HG03196 (cell line): ENCODE data around the gene DYNC1LI2.

ENCODE experiments used
- ATAC-seq: cut with Tn5 transposase; IDR thresholded peaks from one replicate; pipeline ENCODE4 v1.9.1; 2021; ENCODE audit not compliant: unreplicated experiment

DYNC1LI2 gene

GRCh38 chr16:66740533-66740932, 10.9 kb downstream of the DYNC1LI2 start:
- no peak for ATAC-seq

DNA sequence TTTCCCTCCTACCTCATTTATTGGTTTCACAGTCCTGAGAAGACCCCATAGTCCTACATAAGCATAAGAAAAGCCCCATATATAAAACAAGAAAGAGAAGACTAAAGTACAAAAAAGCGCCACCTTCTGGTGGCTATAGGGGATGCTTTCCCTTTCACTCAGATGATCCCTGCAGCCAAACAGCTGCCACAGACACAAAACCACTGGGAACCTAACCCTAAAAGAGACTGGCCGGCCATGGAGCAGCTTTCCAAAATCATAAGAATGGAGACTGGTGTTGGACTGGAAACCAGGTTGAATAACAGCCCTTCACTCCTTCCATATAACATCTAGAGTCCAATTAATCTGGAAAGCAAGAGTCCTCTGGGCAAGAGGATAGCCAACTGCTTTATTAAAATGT, 11.4 kb downstream of the DYNC1LI2 start:
- ATAC-seq: no peak

DNA sequence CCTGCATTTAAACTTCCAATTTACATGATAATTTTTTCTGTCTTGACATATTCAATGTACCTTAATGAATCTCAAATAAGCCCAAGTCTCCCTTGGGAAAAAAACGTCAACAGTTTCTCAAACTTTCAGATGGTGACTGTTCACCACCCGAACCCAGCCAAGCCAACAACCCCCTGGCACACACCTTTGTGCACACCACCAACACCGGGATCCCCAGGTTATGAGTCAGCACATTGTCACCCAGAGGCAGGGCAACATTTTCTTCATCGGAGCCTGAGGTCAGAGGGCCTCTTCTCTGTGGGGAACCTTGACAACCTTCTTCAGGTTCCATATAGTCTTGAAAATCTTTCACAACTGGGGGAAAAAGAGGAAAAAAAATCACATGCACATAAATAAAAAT, 15.5 kb downstream of the DYNC1LI2 start:
- no peak for ATAC-seq

DNA sequence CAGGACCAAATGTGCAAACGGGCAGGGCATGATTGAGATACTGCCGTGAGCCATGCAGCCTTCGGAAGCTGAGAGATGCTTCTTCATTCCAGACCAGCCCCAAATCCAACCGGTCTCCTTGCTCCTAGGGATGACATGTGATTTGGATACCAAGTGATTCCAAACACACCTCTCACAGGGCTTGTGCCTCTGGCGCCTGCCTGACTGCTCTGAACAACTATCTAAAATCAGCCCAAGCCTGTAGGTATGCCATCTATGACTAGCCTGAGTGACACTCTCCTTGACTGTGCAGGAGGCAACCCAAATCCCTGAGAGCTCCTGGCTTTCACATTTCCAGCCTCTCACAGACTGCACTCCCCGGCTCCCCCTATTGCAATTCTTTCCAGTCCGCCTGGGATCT, 20.3 kb downstream of the DYNC1LI2 start:
- no peak for ATAC-seq

- no peak for ATAC-seq
These were observed 22.6 kb downstream of the DYNC1LI2 start for GRCh38 chr16:66728804-66729203.

- no peak for ATAC-seq
These were observed 23.2 kb downstream of the DYNC1LI2 start for GRCh38 chr16:66728117-66728787.

- ATAC-seq: no peak
These were observed 30.6 kb downstream of the DYNC1LI2 start for GRCh38 chr16:66720766-66721165.

GRCh38 chr16:66719246-66719645, 32.2 kb downstream of the DYNC1LI2 start:
- no peak for ATAC-seq

GRCh38 chr16:66717776-66718175, 33.6 kb downstream of the DYNC1LI2 start:
- no peak for ATAC-seq

DNA sequence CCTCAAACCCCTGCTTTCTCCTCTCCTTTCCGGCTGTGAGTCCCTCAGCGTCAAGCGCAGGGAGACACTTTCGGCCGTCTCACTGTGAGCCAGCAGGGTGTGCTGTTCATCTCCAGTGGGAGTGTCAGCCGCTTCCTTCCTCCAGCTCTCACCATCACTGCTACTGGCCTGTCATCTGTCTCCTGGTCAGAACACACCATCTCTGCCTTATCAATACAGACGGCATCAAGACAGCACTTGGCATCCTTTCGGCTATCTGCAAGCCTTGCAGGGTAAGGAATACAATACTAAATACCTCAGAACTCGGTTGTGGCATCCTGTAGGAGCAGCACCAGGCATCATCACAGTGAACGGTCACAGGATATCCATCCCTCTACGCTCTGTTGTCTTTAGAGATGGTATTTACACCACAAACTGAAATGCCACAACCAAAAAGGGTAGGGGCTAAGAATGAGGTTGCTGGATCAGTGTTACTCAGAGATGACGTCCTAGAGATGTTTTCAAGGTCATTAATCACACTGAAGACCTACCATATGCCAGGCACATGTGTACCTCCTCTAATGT, 34.2 kb downstream of the DYNC1LI2 start:
- ATAC-seq: no peak

DNA sequence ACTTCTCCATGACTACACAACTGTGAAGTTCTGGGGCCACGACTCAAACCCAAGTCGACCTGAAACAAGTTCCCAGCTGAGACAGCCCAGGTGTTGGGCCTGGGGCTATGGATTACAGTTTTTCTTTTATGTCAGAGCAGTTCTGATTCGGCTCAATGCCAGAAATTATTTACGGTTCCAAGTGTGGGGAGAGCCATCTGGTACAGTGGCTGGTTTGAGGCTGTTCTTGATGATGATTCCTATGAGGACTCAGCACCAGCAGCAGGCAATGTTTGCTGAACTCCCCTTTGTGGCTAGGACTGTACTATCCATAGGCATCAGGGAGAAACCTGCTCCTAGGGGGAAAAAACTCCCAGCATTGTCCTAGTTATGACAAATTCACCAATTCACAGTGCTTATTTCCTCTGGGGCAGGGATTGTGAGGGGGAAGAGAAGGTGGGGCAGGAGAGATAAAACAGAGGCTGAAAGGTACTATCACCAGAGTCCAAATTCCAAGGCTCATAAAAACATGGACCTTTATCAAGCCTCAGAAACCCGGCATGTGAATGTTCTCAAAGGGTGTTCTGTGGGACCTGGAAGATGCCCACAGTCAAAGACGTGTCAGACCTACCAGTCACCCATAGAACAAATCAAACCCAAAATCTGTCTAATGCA, 36.6 kb downstream of the DYNC1LI2 start:
- ATAC-seq: no peak

GRCh38 chr16:66714062-66714461, 37.3 kb downstream of the DYNC1LI2 start:
- ATAC-seq: no peak

DNA sequence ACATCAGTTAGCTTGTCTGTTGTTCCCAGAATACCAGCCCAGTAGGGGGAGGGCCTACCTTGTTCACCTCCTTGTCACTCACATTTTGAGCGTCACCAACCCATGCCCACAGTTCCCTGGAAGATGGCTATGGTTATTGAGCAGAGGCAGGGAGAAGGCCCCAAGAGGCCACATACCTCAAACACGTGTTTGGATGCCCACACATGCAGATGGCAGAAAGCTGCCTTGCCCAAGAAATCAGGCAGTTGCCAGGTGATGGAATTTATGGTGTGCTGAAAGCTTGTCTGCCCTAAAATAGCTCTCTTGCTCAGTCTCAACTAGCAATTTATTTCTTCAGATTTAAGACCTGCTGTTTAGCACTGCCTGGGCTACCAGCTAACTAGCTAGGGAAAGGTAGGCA, 38.3 kb downstream of the DYNC1LI2 start:
- no peak for ATAC-seq

DNA sequence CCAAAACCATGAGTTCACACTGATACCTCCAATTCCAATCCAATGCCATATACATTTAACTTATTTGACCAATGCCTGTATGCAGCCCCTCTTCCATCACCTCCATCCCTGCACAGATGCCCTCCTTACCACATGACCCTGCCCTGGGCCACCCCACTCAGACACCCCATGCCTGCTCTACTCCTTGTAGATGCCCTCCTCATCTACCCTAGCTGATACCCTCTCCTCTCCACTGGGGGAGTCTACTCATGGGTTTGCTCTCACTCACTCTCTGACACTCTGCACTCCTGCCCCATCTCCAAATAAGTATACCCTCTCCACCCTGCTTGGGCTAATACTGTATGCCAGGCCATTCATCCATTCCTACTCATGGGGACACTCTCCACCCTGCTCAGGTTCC, 38.9 kb downstream of the DYNC1LI2 start:
- no peak for ATAC-seq

- no peak for ATAC-seq
These were observed 39.8 kb downstream of the DYNC1LI2 start for GRCh38 chr16:66711581-66711980.

- no peak for ATAC-seq
These were observed 44.9 kb downstream of the DYNC1LI2 start for GRCh38 chr16:66706506-66706880.

GRCh38 chr16:66705790-66706505, 45.5 kb downstream of the DYNC1LI2 start:
- no peak for ATAC-seq

DNA sequence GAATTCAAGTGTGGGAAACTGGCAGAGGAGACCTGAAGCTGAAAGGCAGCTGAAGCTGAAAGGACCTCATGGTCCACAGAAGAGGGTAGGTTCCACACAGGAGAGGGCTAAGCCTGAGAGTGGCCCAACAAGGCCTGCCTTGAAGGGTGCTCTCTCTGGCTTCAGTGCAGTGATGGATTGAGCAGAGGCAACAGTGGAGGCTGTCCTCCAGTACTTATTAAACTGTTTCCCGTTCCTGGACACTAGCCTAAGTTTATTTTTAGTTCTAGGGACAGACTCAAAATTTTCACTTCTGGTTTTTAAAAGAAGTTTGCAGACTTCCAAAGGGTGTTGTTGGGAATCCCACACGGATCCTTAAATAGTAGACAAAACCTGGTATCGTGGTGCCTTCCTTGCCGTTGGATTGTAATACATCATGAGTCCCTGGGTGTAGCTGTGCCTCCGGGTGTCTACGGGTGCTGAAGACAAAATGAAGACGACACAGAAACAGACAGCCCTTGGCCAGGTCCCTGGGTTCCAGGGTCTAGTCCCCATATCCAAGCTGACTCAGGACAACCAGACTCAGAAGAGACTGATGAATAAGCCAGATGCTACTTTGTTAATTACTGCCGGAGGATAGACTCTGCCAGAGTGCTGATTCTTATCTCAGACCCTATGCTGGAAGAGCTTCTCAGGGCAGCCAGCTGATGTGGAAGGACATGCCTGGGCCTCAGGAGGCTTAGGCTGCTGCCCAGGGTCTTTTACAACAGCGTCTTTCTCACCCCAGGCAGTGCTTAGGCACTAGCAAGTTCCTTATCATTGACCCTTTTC, 47.8 kb downstream of the DYNC1LI2 start:
- ATAC-seq: no peak

DNA sequence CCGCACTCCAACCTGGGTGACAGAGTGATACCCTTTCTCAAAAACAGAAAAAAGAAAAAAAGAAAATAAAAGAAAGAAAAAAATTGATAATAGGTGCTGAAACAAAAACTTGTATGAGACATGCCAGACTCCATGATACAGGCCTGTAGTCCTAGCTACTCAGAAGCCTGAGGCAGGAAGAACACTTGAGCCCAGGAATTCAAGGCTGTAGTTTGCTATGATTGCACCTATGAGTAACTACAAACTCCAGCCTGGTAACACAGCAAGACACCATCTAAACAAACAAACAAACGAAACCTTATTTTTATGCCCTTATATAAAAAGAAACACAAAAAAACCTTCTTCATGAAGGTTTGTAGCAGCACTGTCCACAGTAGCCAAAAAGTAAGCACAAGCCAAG, 49.9 kb downstream of the DYNC1LI2 start:
- ATAC-seq: no peak

DNA sequence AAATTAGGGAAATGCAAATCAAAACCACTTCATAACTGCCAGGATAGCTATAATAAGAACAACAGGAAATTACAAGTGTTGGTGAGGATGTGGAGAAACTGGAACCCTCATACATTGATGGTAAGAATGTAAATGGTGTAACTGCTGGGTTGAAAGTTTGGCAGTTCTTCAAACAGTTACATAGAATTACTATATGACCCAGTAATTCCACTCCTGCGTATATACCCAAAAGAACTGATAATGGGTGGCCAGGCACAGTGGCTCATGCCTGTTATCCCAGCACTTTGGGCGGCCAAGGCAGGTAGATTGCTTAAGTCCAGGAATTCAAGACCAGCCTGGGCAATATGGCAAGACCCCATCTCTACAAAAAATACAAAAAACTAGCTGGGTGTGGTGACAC, 50.4 kb downstream of the DYNC1LI2 start:
- ATAC-seq: no peak

DNA sequence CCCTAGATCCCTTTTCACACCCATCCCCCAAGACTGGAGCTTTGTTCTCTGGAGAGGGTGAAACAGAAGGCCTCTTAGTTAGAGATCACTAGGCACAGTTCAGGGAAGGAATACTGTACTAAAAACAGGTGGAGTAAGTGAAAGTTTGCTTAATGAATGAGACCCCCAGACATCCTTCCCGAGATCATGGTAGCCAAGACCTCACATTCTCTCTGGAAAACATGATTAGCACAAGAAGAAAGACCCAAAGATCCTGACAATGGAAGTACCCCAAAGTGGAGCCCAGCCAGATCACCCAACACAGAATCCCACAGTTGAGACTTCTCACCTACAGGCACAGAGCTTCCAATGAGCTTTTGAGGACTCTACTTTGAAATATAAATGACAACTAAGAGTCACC, 51.5 kb downstream of the DYNC1LI2 start:
- no peak for ATAC-seq
